Cerebellar nuclear complex (tissue), 1 donor: ENCODE data around the gene FTCD.
"Not testable (repeated sequence)": the region's sequence is repeated elsewhere in the genome, so short reads cannot be mapped to it uniquely, and the experiment has no call there.

Experiments
- DNase-seq, 2 experiments: peaks; one replicate each; lab custom pipeline; 2025; lab: John Stamatoyannopoulos, UW

Gene FTCD

GRCh38 chr21:46111857-46112724, 43.3 kb downstream of the FTCD start:
- DNase-seq = no peak

DNA sequence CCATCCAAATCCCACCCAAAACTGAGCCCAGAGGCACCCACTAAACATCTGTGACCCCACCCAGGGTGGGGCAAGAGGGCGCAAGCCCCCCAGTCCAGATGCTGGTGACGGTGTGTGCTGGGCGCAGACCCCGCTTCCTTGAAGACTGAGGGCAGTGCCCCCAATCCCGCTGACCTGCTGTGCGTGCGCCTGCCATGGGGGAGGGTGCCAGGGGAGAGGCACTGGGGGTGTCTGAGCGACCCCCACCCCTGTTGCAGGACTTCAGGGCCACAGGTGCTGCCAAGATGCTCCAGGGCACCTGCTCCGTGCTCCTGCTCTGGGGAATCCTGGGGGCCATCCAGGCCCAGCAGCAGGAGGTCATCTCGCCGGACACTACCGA, 44.2 kb downstream of the FTCD start:
- no peak for DNase-seq

GRCh38 chr21:46110499-46111192, 44.7 kb downstream of the FTCD start:
- no peak for DNase-seq

- DNase-seq = no peak
These were observed 45.8 kb downstream of the FTCD start for GRCh38 chr21:46109313-46110221.

GRCh38 chr21:46108827-46109312, 46.5 kb downstream of the FTCD start:
- DNase-seq = no peak

- not testable (repeated sequence) for DNase-seq
These were observed 48.0 kb downstream of the FTCD start for GRCh38 chr21:46107376-46107775.

DNA sequence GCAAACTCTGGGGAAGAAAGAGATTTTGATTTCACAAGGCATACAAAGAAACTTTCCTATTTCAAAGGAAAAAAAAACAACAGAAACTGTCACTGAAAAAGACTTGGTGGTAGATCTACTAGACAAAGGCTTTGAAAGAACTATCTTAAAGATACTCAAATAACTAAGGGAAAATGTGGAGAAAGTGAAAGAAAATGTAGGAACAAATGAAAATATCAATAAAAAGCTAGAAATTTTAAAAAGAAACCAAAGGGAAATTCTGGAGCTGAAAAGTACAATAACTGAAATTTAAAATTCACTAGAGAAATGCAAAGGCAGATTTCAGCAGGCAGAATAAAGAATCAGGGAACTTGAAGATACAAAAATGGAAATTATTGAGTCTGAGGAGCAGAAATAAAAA, 51.3 kb downstream of the FTCD start:
- DNase-seq = no peak

DNA sequence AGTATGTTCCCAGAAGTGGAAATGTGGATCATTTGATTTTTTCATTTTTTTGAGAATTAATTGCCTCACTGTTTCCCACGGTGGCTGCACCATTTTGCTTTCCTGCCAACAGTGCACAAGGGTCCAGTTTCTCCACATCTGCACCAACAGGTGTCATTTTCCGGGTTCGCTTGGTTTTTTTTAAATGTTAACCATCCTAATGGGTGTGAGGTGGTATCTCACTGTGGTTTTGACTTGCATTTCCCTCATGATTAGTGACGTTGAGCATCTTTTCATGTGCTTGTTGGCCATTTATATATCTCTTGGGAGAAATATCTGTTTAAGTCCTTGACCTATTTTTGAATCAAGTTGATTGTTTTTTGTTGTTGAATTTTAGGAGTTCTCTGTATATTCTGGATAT, 54.5 kb downstream of the FTCD start:
- no peak for DNase-seq

GRCh38 chr21:46100426-46100825, 55.0 kb downstream of the FTCD start:
- DNase-seq = no peak

GRCh38 chr21:46100020-46100419, 55.4 kb downstream of the FTCD start:
- no peak for DNase-seq

- DNase-seq = no peak
These were observed 55.9 kb downstream of the FTCD start for GRCh38 chr21:46099476-46099875.

DNA sequence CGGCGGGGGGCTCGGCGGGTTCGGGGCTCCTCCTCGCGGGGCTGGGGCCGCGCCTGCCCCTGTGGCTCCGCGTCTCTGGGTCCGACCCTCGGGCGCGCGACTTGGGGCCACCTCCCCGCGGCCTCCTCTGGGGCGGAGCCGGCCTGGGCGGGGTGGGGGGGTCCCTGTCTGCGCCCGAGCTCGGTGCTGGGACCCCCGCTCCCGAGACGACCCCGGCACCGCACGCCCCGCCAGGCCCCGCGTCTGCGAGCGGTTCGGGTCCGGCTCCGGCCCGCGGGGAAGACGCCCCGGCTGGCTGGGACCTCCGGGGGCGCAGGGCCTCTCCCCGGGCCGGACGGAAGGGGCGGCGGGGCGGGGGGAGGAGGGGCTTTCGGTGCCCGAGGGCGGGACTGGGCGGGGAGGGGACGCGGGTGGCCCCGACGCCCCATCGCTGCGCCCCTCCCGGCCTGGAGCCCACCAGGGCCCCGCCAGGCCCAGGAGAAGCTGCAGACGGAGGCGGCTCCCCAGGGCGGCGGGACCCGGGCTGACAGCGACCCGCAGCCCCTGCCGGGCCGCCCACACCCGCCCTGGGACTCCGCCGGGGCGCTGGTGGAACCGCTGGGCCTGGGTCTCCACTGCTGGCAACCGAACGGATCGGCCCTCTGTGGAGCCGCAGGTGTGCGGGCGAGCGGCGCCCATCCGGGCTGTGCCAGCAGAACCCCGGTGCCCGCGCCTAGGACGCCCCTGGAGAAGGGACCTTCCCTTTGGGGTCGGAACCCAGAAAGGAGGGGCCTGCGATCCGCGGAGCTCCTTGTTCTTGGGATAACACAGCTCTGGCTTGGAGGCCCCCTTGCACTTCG, 56.9 kb downstream of the FTCD start:
- no peak for DNase-seq

GRCh38 chr21:46097336-46098293, 57.8 kb downstream of the FTCD start, which contains the start of gene COL6A2:
TSS of gene COL6A2 (plus strand) at chr21:46098112.
- DNase-seq = no peak

GRCh38 chr21:46096596-46097335, 58.6 kb downstream of the FTCD start:
- no peak for DNase-seq

- DNase-seq = no peak
These were observed 59.4 kb downstream of the FTCD start for GRCh38 chr21:46095814-46096595.

- no peak for DNase-seq
These were observed 60.2 kb downstream of the FTCD start for GRCh38 chr21:46095083-46095719.

- no peak for DNase-seq
These were observed 60.8 kb downstream of the FTCD start for GRCh38 chr21:46094401-46095082.
